GM18526 (cell line): Measurements from ENCODE around the gene LYZL6.

Experiments
- POLR2A ChIP-seq: IDR thresholded peaks from 3 replicates; pipeline ENCODE4 v1.6.1; 2011; ENCODE audit not compliant: insufficient read length; ENCODE audit errors: extremely low read depth

LYZL6 gene

GRCh38 chr17:35923609-35924114 is 19.9 kb downstream of the LYZL6 start:
- TF ChIP-seq POLR2A, result no peak

- no peak for TF ChIP-seq POLR2A
These were observed 23.3 kb downstream of the LYZL6 start for GRCh38 chr17:35920229-35920628.

- TF ChIP-seq POLR2A, result no peak
These were observed 24.8 kb downstream of the LYZL6 start for GRCh38 chr17:35918665-35919064.

- TF ChIP-seq POLR2A, result no peak
These were observed 25.8 kb downstream of the LYZL6 start for GRCh38 chr17:35917519-35918213.

GRCh38 chr17:35915153-35915964 is 28.2 kb downstream of the LYZL6 start:
- TF ChIP-seq POLR2A, result no peak

GRCh38 chr17:35914354-35914753 is 29.2 kb downstream of the LYZL6 start:
- TF ChIP-seq POLR2A, result no peak

GRCh38 chr17:35913609-35914008 is 29.9 kb downstream of the LYZL6 start:
- TF ChIP-seq POLR2A, result no peak

- TF ChIP-seq POLR2A, result no peak
These were observed 30.6 kb downstream of the LYZL6 start for GRCh38 chr17:35912942-35913341.

- TF ChIP-seq POLR2A, result no peak
These were observed 31.1 kb downstream of the LYZL6 start for GRCh38 chr17:35912339-35912912.

GRCh38 chr17:35909408-35909807 is 34.1 kb downstream of the LYZL6 start:
- no peak for TF ChIP-seq POLR2A

- no peak for TF ChIP-seq POLR2A
These were observed 35.8 kb downstream of the LYZL6 start for GRCh38 chr17:35907691-35908090.

GRCh38 chr17:35906926-35907637 is 36.4 kb downstream of the LYZL6 start:
- TF ChIP-seq POLR2A, result no peak

- no peak for TF ChIP-seq POLR2A
These were observed 37.2 kb downstream of the LYZL6 start for GRCh38 chr17:35906191-35906925.

GRCh38 chr17:35903451-35903850 is 40.1 kb downstream of the LYZL6 start:
- no peak for TF ChIP-seq POLR2A
